CD4-positive, alpha-beta T cell treated with Interleukin-6 at 100 ng/mL for 8 hours (primary cell): ENCODE data around the gene ST3GAL3.

ENCODE experiments used
- DNase-seq: peaks from one replicate; pipeline ENCODE4 v3.0.0-alpha.2; 2020; ENCODE audit warnings: mixed read lengths, low spot score

The ST3GAL3 gene

GRCh38 chr1:43968348-43968948 is 261.1 kb downstream of the ST3GAL3 start:
- no peak for DNase-seq

GRCh38 chr1:43969416-43969745 is 262.0 kb downstream of the ST3GAL3 start:
- no peak for DNase-seq

GRCh38 chr1:43969746-43970466 is 262.6 kb downstream of the ST3GAL3 start, which contains the start of gene DPH2:
TSS of gene DPH2 (plus strand) at chr1:43970010. CDS start at chr1:43970176, 166 bp downstream.
- peak; percentile 95 for DNase-seq

- no peak for DNase-seq
These were observed 263.2 kb downstream of the ST3GAL3 start for GRCh38 chr1:43970502-43970901.

GRCh38 chr1:43970911-43971310 is 263.6 kb downstream of the ST3GAL3 start:
- DNase-seq: no peak

GRCh38 chr1:43971336-43971980 is 264.1 kb downstream of the ST3GAL3 start:
- DNase-seq: no peak

- no peak for DNase-seq
These were observed 266.7 kb downstream of the ST3GAL3 start for GRCh38 chr1:43973981-43974442.

GRCh38 chr1:43974443-43975248 is 267.3 kb downstream of the ST3GAL3 start, which contains the start of gene ATP6V0B:
TSS of gene ATP6V0B (plus strand) at chr1:43974960. CDS start at chr1:43975041, 81 bp downstream.
- peak; percentile 90 for DNase-seq

- DNase-seq: peak; percentile 44
These were observed 268.1 kb downstream of the ST3GAL3 start for GRCh38 chr1:43975249-43975961.

GRCh38 chr1:43976045-43976444 is 268.7 kb downstream of the ST3GAL3 start:
- no peak for DNase-seq

GRCh38 chr1:43976890-43977289 is 269.6 kb downstream of the ST3GAL3 start:
- no peak for DNase-seq

- no peak for DNase-seq
These were observed 270.3 kb downstream of the ST3GAL3 start for GRCh38 chr1:43977376-43978263.

GRCh38 chr1:43978264-43978550 is 270.9 kb downstream of the ST3GAL3 start:
- DNase-seq: no peak

- no peak for DNase-seq
These were observed 271.4 kb downstream of the ST3GAL3 start, which contains the start of gene B4GALT2 for GRCh38 chr1:43978551-43979260. TSS of gene B4GALT2 (plus strand) at chr1:43979210. CDS start at chr1:43981161, 1,951 bp downstream.

GRCh38 chr1:43979261-43979527 is 271.9 kb downstream of the ST3GAL3 start:
- no peak for DNase-seq

- no peak for DNase-seq
These were observed 272.4 kb downstream of the ST3GAL3 start for GRCh38 chr1:43979528-43980254.

GRCh38 chr1:43980255-43981134 is 273.2 kb downstream of the ST3GAL3 start:
- DNase-seq: no peak
